Measurements from ENCODE around the gene DPP10. TPM values are rescaled to one million over a fixed set of nuclear protein-coding genes. Genes with fewer than 3 reads are reported as not detected.

DPP10 gene
- total RNA-seq, 4 donors from 2014 or later = 0.09 to 4.0 (median 0.38) TPM; not detected in 1

GRCh38 chr2:114864901-114865300 lies 422.5 kb downstream of the DPP10 start:
- Histone ChIP-seq H3K9me3 (no peaks in the 10 kb centered on the region), H3K4me3 (no peak overlapping the region), H3K27ac (no peak overlapping the region), H3K36me3 (no peaks in the 10 kb centered on the region), H3K27me3 (no peaks in the 10 kb centered on the region), H3K4me1 (no peaks in the 10 kb centered on the region)
- intact Hi-C loops (cut with DNase I) = no loop called here
- 59 to 68% methylated on average over 5 of the region's 5 CpGs for WGBS, 2 donors
- no peak for DNase-seq
- TF ChIP-seq CTCF (IDR thresholded peaks at IDR 0.05) (no peak), POLR2A (IDR thresholded peaks at IDR 0.05) (no peak)

GRCh38 chr2:114880046-114880445 lies 437.6 kb downstream of the DPP10 start:
- Histone ChIP-seq H3K9me3 (no peaks in the 10 kb centered on the region), H3K36me3 (no peaks in the 10 kb centered on the region), H3K27ac (no peak overlapping the region), H3K4me3 (no peak overlapping the region), H3K27me3 (no peaks in the 10 kb centered on the region), H3K4me1 (no peaks in the 10 kb centered on the region)
- WGBS, 2 donors = 36 to 50% methylated on average over 3 of the region's 3 CpGs
- intact Hi-C loops (cut with DNase I) = no loop called here
- no peak for DNase-seq
- TF ChIP-seq CTCF (IDR thresholded peaks at IDR 0.05) = no peak
- TF ChIP-seq POLR2A (IDR thresholded peaks at IDR 0.05) = no peak

- TF ChIP-seq CTCF (IDR thresholded peaks at IDR 0.05) = no peak
- no peak for TF ChIP-seq POLR2A (IDR thresholded peaks at IDR 0.05)
- Histone ChIP-seq H3K27me3 (no peaks in the 10 kb centered on the region), H3K9me3 (no peaks in the 10 kb centered on the region), H3K36me3 (no peaks in the 10 kb centered on the region), H3K4me1 (no peaks in the 10 kb centered on the region), H3K4me3 (no peak overlapping the region), H3K27ac (no peak overlapping the region)
- intact Hi-C loops (cut with DNase I) = no loop called here
- WGBS, 2 donors = 69 to 78% methylated on average over 2 of the region's 2 CpGs
- no peak for DNase-seq
Observed at GRCh38 chr2:114919985-114920384, 477.5 kb downstream of the DPP10 start.

GRCh38 chr2:114922076-114922475 lies 479.6 kb downstream of the DPP10 start:
- TF ChIP-seq CTCF (IDR thresholded peaks at IDR 0.05) = no peak
- no peak for TF ChIP-seq POLR2A (IDR thresholded peaks at IDR 0.05)
- Histone ChIP-seq H3K36me3 (no peaks in the 10 kb centered on the region), H3K4me1 (no peaks in the 10 kb centered on the region), H3K4me3 (no peak overlapping the region), H3K9me3 (peaks cover 0 to 6% (median 0%) of the 10 kb centered on the region in 3 donors), H3K27ac (no peak overlapping the region), H3K27me3 (no peaks in the 10 kb centered on the region)
- no peak for DNase-seq
- intact Hi-C loops (cut with DNase I) = no loop called here
- 91 to 97% methylated on average over 3 of the region's 3 CpGs for WGBS, 2 donors

GRCh38 chr2:114925296-114926255 lies 483.1 kb downstream of the DPP10 start:
- TF ChIP-seq CTCF (IDR thresholded peaks at IDR 0.05) (no peak), POLR2A (IDR thresholded peaks at IDR 0.05) (no peak)
- no peaks in the 10 kb centered on the region for H3K36me3 ChIP-seq
- no peak for DNase-seq
- no peak overlapping the region for H3K27ac ChIP-seq
- no peaks in the 10 kb centered on the region for H3K27me3 ChIP-seq
- no peak overlapping the region for H3K4me3 ChIP-seq
- 51 to 57% methylated on average over 10 of the region's 10 CpGs for WGBS, 2 donors
- intact Hi-C loops (cut with DNase I) = no loop called here
- H3K9me3 ChIP-seq = peaks cover 0 to 17% (median 13%) of the 10 kb centered on the region in 3 donors
- H3K4me1 ChIP-seq = no peaks in the 10 kb centered on the region

All from esophagus squamous epithelium (tissue), 5 donors.